HL-60 (cell line): Measurements from ENCODE around the gene AKNAD1.

Experiments used
- CTCF ChIP-seq: IDR thresholded peaks from one replicate; pipeline ENCODE4 v1.5.1; 2011; ENCODE audit warnings: low read length, control low read depth, inconsistent platforms; ENCODE audit not compliant: insufficient read depth
- POLR2AphosphoS5 ChIP-seq: IDR thresholded peaks from 2 replicates; pipeline ENCODE4 v1.6.1; 2012; ENCODE audit warnings: low read depth

- TF ChIP-seq CTCF = no peak
- TF ChIP-seq POLR2AphosphoS5 = no peak
These were observed 24.5 kb upstream of the AKNAD1 start for GRCh38 chr1:108881369-108881768.
